NCI-H526 treated with DMSO at 0.1 percent for 48 hours (cell line): Measurements from ENCODE around the gene FBLN2.
"Not testable (repeated sequence)": the region's sequence is repeated elsewhere in the genome, so short reads cannot be mapped to it uniquely, and the experiment has no call there.

Source experiments
- DNase-seq: peaks from one replicate; lab custom pipeline; 2025; lab: John Stamatoyannopoulos, UW

The FBLN2 gene

DNA sequence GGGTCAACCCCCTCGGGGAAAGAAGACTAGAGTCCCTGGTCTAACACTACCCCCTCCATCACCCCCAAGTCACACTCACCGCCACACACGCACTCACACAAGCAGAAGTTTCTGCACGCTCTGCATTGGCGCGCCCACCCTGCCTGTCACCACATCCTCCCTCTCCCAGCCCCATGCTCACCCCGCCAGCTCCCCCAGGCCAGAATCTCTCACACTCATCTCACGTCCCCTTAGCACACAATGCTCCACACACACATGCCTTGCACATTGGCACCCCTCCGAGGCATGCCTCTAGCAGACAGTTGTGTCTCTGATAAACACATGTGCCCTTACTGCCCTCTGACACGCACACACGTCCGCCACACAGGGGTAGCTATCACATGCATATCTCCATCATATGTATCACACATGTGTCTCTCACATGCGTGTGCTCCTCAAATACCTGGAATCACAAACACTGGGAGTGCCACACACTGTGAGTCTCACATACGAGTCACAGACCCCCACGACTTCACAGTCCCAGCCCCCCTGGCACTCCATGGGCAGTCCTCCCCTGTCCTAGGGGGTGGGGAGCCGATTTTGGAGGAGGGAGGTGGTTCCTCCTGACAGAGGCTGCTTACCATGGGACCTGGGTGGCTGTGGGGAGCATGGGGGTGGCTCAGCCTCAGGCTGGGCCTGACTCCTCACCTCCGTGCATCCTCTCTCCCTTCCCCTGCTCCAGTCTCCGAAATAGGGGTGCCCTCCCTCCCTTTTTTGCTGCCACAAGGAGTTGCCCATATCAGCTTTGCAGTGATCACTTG is 898 bp downstream of the FBLN2 start:
- DNase-seq, result no peak

DNA sequence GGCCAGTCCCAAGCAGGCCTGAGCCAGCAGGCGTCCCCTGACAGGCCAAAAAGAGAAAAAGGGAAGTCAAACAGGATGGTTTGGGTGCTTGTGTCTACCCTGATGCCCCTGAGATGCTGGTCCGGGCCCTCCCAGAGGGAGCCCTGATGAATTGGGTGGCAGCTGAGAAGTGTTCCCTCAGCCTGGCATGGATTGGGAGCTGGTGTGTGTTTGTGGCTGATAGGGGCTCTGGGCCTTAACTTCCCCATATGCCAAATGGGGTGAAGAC is 1.4 kb downstream of the FBLN2 start:
- no peak for DNase-seq

DNA sequence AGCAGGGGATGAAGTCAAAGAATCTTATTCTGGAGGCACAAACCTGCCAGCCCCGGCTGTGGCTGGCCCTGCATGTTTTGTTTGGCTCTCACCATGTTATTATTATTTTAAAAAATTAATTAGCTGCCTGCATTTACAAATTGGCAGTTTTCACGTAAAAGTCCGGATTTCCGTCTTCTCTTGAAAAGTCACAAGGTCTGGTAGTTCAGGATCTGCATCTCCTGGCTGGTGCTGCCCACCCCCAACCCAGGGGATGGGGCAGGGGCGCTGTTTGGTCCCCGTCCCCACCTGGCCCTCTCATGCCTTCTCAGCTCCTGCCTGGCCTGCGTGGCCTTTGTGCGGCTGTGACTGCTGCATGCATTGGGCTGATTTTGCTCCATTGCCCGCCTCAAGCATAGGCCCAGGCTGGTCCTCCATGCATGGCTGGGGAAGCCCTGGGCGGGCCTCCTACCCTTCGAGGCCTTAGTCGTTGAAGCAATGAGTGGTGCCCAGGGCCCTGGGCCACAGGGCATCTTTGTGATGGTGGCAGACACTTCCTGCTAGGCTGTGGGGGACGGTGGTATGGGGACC is 2.0 kb downstream of the FBLN2 start:
- DNase-seq, result no peak

DNA sequence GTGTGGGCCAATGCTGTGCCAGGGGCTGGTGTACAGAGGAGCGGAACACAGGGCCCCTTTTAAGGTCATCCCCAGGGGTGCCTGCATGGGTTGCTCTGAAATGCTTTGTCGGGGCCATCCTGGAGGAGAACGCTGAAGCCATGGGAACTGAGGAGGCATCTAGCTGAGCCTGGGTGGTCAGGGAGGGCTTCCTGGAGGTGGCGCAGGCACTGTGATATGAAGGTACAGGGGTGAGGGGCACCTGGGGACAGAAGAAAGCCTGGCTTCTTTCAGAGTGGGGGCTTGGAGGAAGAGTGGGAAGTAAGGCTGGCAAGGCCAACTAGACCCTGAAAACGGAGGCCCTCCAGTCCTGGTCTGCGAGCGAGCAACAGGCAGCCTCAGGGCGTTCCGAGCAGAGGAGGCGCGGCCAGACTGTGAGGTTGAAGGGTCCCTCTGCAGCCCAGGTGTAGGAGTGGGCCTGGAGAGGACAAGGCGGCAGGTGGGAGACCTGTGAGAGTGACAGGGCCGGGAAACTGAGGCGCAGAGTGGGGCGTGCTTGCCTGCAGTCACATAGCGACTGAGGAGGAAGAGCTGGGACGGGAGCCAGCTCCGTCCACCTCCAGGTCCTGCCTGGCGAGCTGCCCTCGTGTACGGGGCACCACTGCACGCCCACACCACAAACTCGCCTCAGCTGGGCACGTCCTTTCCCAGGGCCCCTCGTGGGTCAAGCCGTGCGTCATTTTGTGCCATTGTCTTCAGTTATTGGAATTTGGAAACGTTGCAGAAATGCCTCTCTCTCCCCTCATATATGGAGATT is 4.1 kb downstream of the FBLN2 start:
- no peak for DNase-seq

DNA sequence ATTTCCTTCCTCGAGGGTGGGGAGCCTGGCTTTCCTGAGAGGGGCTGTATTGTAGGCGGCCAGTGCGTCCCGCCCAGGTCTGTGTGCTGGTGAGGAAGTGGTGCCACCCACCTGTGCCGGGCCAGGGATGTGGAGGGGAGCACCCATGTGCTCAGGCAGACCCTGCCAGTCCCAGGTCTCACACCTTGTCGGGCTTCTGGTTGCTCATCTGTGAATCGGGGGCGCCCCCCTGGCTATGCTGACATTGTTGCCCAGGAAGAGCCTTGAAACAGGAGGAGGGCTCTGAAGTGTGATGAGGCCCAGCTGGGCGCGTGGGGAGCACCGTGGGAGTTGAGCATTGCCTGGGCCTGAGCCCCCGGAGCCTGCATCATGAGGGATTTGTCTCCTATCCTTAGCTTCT is 4.8 kb downstream of the FBLN2 start:
- no peak for DNase-seq

DNA sequence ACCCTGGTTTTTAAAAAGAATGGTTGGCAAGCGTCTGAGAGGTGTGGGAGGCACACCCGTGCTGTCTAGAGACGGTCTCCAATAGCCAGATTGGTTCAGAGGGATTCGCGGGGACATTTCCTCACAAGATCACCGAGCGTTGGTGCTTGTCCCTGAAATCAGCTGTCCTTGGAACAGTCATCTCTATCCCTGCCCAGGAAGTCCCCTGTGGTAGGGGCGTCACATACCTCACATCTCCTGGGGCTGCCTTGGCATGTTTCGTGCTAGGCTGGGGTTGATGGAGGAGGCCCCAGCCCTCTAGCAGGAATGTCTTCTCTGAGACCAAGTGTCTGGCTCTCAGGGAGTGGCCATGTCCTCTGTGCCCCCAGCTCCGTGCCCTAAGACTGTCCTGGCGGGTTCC is 6.8 kb downstream of the FBLN2 start:
- DNase-seq, result no peak

DNA sequence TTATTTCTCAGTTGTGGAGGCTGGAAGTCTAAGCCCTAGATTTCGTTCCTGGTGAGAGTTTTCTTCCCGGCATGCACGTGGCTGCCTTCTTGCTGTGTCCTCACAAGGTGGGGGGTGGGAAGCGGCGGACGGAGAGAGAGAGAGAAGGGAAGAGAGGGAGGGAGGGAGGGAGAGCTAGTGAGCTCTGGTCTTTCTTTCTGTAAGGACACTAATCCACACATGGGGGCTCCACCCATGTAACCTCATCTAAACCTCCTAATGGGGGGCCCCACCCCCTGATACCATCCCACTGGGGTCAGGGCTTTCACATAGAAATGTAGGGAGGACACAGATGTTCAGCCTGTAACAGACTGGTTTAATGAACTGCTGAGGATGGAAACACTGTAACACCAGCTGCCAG is 7.3 kb downstream of the FBLN2 start:
- DNase-seq, result no peak

DNA sequence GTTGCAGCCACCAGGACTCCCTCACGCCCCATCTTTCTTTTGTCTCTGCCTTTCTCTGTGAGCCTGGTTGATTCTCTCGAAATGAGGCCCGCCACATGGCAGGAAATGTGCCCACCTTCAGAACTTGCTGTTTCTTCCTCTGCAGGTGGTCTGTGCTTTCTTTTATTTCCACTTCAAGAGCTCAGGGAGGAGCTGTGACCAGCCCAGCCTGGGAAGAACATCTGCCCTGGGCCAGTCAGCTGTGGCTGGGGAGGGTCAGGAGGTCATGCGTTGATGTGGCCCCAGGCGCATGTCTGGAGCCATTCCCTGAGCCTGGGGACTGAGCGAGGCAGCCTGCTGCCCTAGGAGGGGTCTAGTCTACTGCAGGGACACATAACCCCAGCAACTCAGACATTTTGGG is 8.0 kb downstream of the FBLN2 start:
- DNase-seq, result no peak

- DNase-seq, result no peak
Observed at GRCh38 chr3:13557417-13557816, 8.5 kb downstream of the FBLN2 start.

DNA sequence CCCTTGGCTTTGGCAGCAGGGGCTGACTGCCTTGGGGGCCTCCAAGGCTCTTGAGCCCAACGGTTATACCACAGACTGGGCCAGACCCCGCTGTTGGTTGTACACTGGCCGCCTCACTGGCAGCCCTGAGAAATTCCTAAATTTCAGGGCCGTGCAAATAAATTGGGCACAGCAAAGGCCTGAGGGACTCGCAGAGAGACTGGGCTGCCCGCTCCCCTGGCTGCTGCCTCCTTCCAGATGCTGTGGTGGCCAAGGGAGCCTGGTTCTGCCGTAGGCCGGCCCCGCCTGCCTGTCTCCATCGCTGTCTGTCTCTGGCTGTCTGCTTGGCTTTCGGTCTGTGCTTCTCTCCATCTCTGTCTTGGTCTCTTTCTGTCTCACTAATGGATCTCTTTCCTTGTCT is 9.0 kb downstream of the FBLN2 start:
- no peak for DNase-seq

DNA sequence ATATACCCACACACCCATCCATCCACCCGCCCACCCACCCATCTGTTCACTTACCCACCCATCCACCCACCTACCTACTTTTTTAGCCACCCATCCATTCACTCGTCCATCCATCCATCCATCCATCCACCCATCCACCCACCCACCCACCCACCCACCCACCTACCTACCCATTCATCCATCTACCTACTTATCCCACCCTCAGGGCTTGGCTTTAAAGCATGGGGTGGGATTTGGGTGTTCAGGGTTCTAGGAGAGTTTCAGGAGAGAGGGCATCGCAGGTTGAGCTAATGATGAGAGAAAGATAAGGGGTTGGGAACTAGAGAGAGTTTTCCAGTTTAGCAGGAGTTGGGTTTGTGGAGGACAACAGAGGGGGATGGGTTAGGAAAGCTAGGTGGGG is 9.7 kb downstream of the FBLN2 start:
- no peak for DNase-seq

DNA sequence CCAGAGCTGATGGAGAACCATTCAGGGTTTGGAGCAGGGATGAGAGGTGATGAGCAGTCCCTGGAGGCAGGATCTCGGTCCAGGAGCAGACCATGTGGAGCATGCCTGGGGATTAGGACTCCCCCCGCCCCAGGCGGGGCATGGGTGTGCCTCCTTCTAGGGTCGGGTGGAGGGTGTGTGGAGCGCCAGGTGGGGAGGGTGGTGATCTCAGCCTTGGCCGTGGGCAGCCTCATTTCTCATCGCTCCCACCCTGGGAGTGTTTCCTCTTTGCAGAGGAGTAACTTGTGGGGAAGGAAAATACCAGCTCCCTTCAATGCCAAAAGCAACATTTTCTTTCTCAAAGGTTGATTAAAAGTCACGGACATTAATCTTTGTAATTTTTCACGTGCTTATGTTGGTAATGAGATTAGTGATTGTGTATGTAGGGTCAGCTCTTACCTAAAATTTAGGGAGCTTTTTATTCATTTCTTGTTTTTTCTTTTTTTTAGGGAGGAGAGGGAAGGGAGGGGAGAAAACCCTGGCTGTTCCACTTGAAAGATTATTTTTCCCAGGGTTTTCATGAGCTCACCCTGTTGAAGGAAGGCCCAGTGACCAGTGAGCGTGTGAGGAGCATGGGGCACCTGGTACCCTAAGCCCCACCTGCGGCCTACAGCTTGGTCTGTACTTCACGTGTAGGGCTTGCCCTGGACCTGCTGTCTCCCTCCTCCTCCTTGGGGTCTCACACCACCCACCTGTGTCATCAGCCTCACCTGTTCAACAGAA is 11.0 kb downstream of the FBLN2 start:
- DNase-seq, result no peak

- DNase-seq, result no peak
Observed at GRCh38 chr3:13561376-13561775, 12.5 kb downstream of the FBLN2 start.

DNA sequence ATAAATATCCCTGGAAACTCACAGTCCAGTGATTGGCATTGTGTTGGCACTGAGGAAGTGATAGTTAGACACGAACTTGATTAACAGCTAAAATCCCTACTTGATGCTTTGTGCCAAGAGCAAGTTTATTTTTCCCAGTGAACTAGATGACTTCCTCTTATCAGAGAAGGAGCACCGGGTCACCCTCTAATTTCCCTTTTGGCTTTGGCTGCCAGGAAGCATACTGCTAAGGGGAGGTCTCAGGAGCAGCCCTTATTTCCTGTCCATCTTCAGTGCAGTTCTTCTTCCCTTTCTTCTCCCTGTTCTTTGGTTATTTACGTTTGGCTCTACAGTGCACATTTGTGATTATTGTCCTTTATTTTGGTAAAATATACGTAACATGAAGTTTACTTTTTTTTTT is 13.0 kb downstream of the FBLN2 start:
- DNase-seq, result no peak

DNA sequence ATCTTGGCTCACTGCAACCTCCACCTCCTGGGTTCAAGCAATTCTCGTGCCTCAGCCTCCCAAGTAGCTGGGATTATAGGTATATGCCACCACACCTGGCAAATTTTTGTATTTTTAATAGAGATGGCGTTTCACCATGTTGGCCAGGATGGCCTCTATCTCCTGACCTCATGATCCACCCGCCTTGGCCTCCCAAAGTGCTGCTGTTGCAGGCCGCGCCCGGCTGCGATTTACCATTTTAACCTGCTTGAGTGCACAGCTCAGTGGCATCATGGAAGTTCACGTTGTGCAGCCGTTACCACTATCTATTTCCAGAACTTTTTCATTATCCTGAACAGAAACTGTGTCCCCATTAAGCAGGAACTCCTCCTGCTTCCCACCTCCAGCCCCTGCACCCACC is 13.5 kb downstream of the FBLN2 start:
- not testable (repeated sequence) for DNase-seq

DNA sequence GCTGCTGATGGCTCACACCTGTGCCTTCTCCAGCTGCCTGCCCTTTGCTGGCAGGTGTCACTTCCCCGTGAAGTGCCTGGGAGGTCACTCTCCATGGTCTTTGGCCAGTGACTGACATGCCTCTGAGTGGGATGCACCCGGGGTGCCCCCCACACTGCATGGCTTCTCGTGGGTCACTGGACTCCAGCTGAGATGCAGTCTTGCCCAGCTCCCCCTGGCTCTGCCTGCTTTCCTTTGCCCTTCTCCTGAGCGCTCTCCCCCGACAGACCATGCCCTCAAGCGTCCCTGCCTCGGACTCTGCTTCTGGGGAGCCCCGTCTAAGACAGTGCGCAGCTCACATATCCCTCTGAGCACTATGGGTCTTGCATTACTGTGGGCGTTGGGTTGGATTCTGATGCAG is 14.4 kb downstream of the FBLN2 start:
- DNase-seq, result no peak

DNA sequence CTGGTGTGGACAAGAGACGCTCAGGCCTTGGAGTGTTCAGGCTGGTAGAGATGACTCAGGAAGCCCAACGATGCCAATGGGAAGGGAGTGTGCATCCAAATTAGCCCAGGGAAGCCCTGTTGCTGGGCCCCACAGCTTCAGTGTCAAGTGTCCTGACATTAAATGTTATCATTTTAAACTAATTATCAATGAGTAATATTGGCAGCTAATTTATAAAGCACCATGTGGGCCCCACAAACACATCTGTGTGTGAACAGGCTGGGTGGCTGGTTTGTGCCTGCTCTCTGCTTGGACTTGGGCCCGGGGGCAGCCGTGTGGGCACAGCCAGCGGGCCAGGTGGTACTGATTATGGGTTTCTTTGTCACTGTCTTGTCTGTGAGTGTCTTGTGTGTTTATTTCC is 15.0 kb downstream of the FBLN2 start:
- DNase-seq, result no peak

- no peak for DNase-seq
Observed at GRCh38 chr3:13564751-13565560, 16.0 kb downstream of the FBLN2 start.

DNA sequence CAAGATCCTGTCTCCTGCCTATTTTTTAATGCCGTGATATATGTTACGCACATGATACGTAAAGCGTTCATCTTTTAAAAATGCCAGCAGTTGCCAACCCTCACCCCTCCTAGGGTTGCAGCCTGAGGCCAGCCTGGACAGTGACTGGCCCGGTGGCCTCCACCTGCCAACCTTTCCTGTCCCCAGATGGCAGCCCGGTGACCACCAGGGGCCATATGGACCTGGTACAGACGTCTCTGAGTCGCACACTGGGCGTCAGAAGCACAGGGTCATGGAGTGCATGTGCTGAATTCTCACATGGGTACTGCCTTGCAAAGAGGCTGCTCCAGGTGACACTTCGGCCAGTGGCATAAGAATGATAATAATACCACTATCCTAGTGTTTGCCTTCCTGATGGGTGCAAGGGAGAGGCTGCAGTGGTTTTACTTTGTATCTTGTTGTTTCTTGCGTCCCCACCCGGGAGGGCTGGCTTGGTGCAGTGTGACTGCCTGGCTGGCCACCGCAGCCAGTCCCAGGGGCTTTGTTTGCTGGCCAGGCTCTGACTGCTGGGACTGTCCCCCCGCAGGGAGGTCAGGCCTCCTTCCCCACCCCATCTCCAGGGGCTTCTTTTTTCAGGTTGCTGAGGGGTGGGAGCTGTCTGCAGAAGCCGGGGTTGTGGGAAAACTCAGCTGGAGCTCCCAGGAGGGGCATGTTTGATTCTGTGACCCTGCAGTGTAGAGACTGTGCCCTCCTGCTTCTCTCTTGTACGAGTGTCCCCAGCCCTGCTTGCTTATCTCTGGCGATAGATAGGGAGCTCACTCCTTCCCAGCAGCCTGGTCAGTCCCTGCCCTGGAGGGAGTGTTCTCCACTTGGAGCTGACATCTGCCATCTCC is 16.9 kb downstream of the FBLN2 start:
- DNase-seq, result no peak

DNA sequence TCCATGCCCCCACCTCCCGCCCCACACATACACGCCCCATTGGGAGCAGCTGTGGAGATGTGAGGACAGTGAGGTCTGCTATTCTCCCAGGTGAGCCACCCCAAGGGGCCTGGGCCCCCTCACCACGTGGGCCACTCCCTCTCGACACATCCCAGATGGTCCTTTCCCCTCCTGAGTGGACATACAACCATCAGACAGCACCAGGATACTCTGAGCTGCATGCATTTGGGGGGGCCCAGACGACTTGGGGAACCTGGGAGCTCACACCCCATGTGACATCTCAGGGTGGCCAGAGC is 17.5 kb downstream of the FBLN2 start:
- DNase-seq, result no peak

GRCh38 chr3:13566769-13567310 is 17.9 kb downstream of the FBLN2 start:
- no peak for DNase-seq
